ENCODE results near the gene MED26. TPM values are rescaled to one million over a fixed set of nuclear protein-coding genes. Genes with fewer than 3 reads are reported as not detected.
"Not testable (repeated sequence)": the region's sequence is repeated elsewhere in the genome, so short reads cannot be mapped to it uniquely, and the experiment has no call there.

The MED26 gene
- total RNA-seq, 1 donor from 2014 or later, result 7.3 TPM

DNA sequence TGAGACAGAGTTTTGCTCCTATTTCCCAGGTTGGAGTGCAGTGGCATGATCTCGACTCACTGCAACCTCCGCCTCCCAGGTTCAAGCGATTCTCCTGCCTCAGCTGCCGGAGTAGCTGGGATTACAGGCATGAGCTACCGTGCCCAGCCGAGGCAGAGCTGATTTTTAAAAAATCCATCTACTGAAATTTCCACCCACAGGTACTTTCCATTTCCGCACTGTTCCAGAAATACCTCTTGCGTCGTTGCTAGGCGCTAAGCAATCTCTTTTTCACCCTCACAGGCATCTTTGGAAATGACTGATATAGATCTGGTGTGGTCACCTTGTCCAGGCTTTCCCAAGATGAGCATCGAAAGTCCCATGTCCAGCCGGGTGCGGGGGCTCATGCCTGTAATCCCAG, 42.3 kb upstream of the MED26 start:
- H3K4me3 ChIP-seq (ENCODE audit: low read depth, low read length), result no peak overlapping the region
- TF ChIP-seq, protein P1, sequence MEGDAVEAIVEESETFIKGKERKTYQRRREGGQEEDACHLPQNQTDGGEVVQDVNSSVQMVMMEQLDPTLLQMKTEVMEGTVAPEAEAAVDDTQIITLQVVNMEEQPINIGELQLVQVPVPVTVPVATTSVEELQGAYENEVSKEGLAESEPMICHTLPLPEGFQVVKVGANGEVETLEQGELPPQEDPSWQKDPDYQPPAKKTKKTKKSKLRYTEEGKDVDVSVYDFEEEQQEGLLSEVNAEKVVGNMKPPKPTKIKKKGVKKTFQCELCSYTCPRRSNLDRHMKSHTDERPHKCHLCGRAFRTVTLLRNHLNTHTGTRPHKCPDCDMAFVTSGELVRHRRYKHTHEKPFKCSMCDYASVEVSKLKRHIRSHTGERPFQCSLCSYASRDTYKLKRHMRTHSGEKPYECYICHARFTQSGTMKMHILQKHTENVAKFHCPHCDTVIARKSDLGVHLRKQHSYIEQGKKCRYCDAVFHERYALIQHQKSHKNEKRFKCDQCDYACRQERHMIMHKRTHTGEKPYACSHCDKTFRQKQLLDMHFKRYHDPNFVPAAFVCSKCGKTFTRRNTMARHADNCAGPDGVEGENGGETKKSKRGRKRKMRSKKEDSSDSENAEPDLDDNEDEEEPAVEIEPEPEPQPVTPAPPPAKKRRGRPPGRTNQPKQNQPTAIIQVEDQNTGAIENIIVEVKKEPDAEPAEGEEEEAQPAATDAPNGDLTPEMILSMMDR (conservative IDR thresholded peaks at IDR 0.05; ENCODE audit: low read depth, low read length), result no peak
- no peak for DNase-seq (ENCODE audit: low read depth)

DNA sequence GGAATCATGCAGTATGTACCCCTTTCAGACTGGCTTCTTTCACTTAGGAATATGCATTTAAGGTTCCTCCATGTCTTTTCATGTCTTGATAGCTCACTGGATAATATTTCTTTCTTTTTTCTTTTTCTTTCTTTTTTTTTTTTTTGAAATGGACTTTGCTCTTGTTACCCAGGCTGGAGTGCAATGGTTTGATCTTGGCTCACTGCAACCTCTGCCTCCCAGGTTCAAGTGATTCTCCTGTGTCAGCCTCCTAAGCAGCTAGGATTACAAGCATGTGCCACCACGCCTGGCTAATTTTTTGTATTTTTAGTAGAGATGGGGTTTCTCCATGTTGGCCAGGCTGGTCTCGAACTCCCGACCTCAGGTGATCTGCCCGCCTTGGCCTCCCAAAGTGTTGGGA, 40.7 kb upstream of the MED26 start:
- H3K4me3 ChIP-seq (ENCODE audit: low read depth, low read length); DNase-seq (ENCODE audit: low read depth): not testable (repeated sequence)

DNA sequence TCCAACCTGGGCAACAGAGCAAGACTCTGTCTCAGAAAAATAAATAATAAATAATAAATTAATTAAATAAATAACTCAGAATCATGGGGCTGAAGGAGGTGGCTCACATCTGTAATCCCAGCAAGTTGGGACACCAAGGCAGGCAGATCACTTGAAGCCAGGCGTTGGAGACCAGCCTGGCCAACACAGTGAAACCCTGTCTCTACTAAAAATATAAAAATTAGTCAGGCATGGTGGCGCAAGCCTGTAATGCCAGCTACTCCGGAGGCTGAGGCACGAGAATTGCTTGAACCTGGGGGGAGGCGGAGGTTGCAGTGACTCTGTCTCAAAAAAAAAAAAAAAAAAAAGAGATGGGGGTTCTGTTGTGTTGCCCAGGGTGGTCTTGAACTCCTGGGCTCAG, 40.2 kb upstream of the MED26 start:
- TF ChIP-seq, protein P1 (conservative IDR thresholded peaks at IDR 0.05; ENCODE audit: low read depth, low read length), result no peak
- no peak overlapping the region for H3K4me3 ChIP-seq (ENCODE audit: low read depth, low read length)
- DNase-seq (ENCODE audit: low read depth), result no peak

- TF ChIP-seq, protein P1 (conservative IDR thresholded peaks at IDR 0.05; ENCODE audit: low read depth, low read length), result no peak
- H3K4me3 ChIP-seq (ENCODE audit: low read depth, low read length), result peak overlapping the region; percentile 98
- DNase-seq (ENCODE audit: low read depth), result no peak
Observed at GRCh38 chr19:16661480-16662034, 33.6 kb upstream of the MED26 start.

- TF ChIP-seq, protein P1 (conservative IDR thresholded peaks at IDR 0.05; ENCODE audit: low read depth, low read length), result no peak
- H3K4me3 ChIP-seq (ENCODE audit: low read depth, low read length), result peak within 1 kb of the TSS; percentile 98
- no peak for DNase-seq (ENCODE audit: low read depth)
Observed at GRCh38 chr19:16660763-16661479, 32.9 kb upstream of the MED26 start, which contains the start of gene TMEM38A. TMEM38A (plus strand) TSS chr19:16661139; CDS start chr19:16661218, 79 bp downstream.

- peak; percentile 84 for DNase-seq (ENCODE audit: low read depth)
- TF ChIP-seq, protein P1 (conservative IDR thresholded peaks at IDR 0.05; ENCODE audit: low read depth, low read length), result peak; percentile 11
- peak within 1 kb of the TSS; percentile 98 for H3K4me3 ChIP-seq (ENCODE audit: low read depth, low read length)
Observed at GRCh38 chr19:16659832-16660708, 32.1 kb upstream of the MED26 start, which contains the start of gene SMIM7. SMIM7 (minus strand) TSS chr19:16660144; CDS start chr19:16660110, 34 bp downstream.

- no peak for DNase-seq (ENCODE audit: low read depth)
- TF ChIP-seq, protein P1 (conservative IDR thresholded peaks at IDR 0.05; ENCODE audit: low read depth, low read length), result no peak
- H3K4me3 ChIP-seq (ENCODE audit: low read depth, low read length), result peak overlapping the region; percentile 98
Observed at GRCh38 chr19:16659464-16659831, 31.4 kb upstream of the MED26 start.
